Stimulated activated CD4-positive, alpha-beta T cell treated with anti-CD3 and anti-CD28 coated beads, Interleukin-4, amount 100 ng/mL, for 48 hours (primary cell): ENCODE data around the gene TPK1.

Experiments used
- DNase-seq, 2 donors: peaks; one replicate each; pipeline ENCODE4 v3.0.0-alpha.2; 2020; ENCODE audit warnings: low read depth in 2 of 2

The TPK1 gene

DNA sequence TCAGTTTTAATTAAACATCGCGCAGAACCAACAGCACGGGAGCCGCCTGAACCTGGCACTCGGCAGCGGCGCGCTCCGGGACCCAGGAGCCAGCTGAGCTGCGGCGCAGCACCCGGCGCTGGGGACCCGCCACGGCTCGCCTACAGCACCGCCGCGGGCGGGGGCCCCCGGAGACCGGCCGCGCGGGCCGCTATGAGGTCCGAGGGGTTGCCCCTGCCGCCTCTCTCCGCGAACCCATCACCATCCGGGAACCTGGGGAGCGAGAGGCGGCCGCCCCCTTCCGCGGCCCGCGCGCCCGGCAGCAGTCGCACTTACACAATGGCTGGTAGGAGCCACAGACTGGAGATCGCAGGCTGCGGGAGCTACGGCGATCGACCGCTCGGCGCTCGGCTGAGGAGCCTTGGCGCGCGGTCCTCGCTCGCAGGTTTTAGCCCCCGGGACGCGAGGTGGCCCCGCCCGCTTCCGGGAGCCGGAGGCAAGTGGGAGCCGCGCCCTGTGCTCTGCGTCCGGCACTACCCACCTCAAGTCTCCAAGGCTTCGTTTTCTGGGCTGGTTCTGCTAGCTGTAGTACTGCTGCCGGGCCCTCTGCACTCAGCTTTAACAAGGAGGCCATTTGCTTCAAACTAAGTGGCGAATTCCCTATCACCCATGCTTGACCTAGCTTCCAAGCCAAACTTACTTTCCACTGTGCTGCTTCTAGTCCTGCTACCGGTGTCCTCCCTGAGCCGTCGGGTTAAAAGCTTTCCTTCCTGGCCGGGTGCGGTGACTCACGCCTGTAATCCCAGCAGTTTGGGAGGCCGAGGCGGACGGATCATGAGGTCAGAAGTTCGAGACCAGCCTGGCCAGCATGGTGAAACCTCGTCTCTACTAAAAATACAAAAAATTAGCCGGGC is at the start of gene TPK1:
TPK1 (minus strand) TSS at position 402 of the 893 bp plus-strand sequence. CDS start 451 bp downstream, outside the sequence.
- peak; percentile 85 for DNase-seq

DNA sequence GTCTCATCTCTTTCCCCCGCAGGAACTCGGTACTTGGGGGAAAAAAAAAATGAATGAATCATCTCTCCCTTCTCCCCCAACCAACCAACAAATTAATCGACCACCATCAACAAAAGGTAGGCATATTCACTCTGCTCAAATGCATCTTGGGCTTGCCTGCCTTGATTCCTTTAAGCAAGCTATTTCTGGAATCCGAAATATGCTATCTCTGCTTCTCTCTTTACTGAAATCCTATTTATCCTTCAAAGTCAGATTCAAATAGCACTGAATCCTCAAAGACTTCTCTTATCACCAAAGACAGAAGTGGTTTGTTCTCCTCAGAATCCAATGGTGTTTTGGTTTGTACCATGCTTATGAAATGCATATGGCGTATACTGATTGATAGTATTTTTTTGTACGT is 49.6 kb upstream of the TPK1 start:
- DNase-seq, result no peak

DNA sequence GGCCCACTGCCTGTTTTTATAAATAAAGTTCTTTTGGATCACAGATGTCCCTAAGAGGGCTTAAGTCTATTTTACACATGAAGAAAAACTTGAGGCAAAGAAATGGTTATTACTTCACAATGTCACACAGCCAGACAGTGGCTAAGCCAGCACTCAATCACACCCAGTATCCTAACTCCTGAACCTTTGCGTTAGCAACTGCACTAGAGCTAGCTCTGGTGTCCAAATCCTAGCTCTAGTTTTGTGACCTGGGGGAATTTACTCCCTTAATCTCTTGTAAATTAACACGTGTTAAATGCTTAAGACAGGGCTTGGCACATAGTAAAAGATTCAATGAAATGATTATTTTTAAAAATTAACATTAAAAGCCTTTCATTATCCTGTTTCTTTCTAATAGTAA is 49.0 kb upstream of the TPK1 start:
- DNase-seq, result no peak

DNA sequence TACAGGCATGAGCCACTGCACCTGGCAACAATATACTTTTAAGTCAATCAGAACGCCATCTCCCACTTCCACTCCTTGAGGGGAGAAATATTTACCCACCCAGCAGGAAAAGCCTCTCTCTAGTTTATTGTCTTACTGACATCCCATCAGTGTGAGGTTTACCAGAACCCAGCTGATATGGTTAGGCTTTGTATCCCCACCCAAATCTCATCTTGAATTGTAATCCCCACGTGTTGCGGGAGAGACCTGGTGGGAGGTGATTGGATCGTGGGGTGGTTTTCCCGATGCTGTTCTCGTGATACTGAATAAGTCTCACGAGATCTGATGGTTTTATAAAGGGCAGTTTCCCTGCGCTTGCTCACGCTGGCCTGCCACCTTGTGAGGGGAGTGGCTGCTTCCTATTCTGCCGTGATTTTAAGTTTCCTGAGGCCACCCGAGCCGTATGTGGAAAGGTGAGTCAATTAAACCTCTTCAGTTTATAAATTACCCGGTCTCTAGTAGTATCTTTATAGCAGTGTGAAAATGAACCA is 37.5 kb upstream of the TPK1 start:
- DNase-seq, result no peak

DNA sequence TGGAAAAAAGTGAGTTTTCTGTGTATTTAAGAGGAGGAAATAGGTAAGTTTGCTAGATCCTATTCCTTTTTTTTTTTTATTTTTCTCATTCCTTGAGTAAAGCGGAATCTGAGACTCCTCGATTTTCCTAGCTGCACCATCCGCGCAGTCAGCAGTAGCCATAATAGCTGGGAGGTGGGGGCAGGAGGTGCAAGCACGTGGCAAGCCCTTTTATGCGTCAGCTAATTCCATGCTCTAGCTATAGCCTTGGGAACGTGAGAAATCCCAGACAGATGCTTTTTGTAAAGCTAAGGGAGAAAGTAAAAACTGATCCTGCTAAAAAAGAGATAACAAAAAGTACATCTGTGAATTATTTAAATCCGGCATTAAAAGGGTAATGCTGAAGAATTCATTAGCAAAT is 33.2 kb upstream of the TPK1 start:
- DNase-seq, result no peak

DNA sequence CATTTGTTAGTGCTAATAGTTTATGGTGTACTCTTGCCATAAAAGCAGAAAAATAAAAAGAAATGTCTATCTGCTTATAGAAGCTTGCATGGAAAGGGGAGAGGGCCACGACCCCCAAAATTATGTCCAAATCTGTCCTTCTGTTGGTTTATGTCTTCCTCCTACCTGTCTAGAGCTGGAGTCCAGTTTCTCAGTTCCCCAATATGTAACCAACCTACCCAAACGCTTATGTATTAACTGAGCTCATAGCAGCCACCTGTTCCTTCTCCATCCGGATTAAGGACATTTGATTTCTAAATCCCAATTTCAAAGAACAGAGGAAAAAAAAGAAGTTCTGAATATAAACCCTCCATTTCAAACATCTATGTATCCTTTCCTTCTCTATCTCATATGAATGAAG is 30.3 kb upstream of the TPK1 start:
- DNase-seq, result no peak

DNA sequence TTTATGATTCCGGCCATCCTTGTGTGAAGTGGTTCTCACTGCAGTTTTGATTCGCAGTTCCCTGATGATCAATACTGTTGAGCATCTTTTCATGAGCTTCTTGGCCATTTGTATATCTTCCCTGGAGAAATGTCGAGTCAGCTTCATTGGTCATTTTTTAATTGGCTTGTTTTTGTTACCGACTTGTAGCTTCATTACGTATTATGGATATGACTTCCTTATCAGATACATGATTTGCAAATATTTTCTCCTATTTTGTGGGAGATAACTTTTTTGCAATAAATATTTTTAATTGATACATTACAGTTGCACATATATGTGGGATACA is 27.4 kb upstream of the TPK1 start:
- DNase-seq, result no peak

DNA sequence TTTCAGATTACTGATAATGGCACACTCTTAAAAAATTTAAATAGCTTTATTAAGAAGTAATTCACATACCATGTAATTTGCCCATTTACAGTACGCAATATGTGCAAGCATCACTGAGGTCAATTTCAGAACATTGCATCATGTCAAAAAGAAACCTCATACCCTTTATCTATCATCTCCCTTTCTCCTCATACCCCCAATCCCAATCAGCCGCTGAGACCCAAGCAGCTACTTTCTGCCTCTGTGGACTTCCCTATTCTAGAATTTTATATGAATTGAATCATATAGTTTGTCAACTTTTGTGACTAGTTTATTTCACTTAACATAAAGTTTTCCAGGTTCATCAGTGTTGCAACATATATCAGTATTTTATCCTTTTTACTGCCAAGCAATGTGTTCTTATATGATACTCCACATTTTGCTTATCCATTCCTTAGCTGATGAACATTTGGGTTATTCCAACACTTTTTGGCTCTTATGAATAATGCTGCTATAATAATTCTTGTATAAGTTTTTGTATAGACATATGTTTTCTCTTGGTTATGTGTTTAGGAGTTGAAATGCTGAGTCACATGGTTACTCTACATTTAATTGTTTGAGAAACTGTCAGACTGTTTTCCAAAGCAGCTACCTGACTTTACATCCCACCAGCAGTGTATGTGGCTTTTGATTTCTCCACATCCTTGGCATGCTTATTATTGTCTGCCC is 26.9 kb upstream of the TPK1 start:
- no peak for DNase-seq

DNA sequence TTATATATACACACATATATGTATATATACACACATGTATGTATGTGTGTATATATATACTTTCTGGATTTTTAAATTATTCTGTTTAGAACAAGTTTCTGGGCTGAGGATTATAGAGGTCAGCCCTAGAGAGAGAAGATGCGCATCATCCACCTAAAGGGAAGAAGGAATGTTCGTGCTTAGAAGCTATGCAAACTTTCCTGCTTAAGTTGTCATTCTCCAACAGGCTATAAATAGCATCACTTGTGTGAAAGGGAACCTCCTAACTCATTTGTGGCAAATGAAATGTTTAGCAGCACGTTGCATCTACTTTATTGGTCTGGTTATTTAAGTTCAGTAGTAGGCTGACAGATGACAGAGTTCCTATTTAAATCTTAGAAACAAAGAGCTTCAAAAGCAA is 23.9 kb upstream of the TPK1 start:
- DNase-seq, result no peak

DNA sequence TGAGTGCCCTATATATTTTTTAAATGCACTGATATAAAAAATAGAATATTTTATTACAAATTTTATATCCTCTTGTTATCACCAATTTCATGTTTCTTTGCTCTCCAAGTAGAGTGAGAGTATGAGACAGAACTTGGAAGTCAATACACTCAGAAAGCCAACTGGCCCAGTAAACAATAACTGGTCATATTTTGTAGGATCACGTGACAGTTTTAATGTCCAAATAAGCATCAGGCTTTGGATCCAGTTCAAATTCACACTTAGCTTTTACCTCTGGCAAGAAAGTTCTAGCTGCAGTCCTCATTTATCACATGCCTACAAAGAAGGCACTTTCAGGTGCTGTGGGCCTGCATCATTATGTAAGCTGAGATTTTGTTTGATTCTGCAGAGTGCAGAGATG is 21.6 kb upstream of the TPK1 start:
- no peak for DNase-seq

DNA sequence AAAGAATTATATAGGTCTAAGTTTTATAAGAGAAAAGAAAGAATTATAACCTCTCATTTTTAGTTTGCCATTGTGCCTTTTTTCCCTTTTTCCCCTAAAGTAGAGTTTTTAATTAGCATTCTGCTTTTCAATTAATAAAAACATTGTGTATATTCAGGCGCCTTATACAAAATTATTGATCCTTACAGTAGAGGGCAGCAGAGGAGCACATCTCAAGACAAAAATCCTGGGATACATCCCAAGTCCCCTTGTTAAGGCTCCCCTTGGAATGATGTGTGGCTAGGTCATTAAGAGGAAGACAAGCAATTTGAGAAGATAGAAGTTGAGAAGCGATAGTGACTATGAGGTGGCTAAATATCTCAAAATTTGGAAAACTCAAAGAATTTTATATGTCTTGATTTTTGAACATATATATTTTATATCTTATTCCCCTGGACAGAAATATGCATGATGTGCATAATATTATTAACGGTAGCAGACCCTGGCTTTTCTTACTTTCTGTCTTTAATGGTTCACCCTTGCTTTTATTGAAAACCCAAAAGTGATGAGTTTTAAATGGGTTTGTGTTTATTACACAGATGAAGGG is 19.1 kb upstream of the TPK1 start:
- DNase-seq, result no peak

DNA sequence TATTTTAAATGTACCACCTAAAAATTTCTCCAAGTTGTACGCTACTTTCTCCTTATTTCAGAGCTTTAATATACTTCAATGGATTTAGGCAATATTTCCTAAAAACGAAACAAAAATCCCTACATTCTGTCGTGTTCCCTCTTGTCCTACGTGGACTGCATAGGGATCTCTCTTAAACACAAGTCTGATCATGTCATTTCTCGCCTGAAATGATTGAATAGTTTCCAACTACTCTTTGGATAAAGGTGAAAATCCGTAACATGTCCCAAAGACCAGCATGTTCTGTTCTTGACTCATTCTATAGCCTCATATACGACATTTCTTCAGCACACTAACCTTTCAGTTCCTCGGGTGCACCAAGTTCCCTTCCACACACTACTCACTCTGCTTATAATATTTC is 17.7 kb upstream of the TPK1 start:
- no peak for DNase-seq

DNA sequence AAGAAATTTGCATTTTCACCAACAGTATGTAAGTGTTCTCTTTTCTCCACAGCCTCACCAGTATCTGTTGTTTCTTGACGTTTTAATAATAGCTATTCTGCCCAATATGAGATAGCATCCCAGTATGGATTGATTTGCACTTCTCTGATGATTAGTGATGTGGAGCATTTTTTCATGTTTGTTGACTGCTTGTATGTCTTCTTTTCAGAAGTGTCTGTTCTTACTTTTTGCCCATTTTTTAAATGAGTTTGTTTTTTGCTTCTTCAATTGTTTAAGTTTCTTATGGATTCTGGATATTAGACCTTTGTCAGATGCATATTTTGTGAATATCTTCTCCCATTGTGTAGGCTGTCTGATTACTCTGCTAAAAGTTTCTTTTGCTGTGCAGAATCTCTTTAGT is 12.2 kb upstream of the TPK1 start:
- DNase-seq, result no peak

DNA sequence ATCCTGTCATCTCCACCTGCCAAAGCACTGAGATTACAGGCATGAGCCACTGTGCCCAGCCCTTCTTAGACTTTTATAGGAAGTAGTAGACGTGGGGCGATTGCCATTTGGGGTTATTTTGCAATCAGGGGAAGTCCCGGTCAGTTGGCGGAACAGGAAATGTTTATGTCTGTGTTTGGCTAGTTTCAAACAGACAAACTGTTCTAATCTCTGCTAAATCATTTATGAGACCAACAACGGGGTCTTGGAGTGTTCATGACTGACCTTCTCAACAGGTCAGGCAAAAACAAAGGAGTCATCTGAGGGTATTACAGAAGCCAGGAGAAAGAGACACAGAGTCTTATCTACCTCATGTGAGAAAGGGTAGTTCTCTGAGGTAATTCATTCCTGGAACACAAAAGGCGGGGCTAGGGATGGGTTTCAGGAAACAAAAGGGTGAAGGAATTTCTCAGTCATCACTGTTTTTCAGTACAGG is 6.6 kb upstream of the TPK1 start:
- DNase-seq, result peak in 1 of 2 donors; percentile 23

DNA sequence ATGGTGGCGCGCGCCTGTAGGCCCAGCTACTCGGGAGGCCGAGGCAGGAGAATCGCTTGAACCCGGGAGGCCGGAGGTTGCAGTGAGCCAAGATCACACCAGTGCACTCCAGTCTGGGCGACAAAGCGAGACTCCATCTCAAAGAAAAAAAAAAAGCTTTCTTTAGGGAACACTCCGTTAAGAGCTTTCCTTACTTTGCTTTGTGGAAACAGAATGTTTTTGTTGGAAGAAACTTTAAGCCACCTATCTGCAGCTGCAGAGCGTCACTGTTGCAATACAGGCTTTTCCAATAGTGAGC is 641 bp upstream of the TPK1 start:
- no peak for DNase-seq

DNA sequence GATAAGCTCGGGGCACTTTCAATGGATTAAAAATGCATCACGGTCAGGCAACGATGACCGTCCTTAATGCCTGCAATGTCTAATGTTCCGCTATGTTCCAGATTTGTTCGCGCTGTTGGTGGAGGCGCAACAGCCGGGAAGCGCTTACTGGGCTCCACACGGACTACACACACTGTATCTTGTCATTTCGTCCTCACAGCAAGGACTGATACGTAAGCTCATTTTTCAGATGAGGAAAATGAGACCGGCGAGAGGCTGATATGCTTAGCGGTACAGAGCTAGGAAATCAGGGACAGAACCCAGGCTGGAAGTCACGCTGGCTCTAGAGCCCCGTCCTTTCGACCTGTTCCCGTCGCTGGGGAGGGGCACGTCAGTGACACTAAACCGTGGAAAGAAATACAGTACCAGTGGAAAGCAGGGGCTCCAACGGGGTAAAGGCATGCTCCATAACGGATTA is 670 bp downstream of the TPK1 start:
- DNase-seq, result no peak

DNA sequence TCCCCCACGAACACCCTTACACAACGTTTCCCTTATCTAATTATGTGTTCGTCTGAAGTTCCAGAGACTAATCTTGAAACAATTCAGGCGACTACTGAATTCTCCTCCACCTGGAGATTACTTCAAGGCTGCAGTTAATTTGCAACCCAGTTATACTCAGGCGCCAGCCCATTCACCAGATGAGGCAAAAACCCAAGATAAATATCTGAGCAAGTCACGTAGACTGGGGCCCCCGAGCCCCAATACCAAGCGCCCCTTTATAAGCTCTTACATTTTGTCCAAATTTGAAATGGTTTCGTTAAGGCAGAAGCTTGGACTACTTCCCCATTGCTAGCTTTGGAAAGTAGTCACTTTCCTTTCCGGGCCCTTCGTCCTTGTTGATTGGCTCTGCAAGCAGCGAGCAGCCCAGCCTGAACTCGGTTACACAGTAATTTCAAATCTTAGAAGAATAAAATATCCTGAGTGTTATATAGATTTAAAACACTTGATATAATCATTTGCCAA is 1.2 kb downstream of the TPK1 start:
- DNase-seq, result no peak

DNA sequence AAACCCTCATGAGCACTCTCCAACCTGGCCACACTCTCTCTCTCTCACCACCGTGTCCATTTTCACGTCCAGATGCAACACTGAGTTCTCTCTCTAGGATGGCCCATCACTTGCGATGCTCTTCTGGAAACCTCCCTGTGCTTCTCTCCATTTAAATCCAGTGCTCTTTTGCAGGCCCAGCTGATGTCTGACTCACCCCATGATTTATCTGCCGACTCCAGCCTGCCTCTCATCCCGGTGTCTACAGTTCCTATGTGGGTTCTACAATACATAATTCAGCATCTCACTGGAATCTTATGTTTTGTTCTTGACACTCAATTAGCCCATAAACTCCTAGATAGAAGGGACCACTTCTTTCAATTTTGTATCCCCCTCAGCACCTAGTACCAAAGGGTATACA is 5.0 kb downstream of the TPK1 start:
- DNase-seq, result no peak

DNA sequence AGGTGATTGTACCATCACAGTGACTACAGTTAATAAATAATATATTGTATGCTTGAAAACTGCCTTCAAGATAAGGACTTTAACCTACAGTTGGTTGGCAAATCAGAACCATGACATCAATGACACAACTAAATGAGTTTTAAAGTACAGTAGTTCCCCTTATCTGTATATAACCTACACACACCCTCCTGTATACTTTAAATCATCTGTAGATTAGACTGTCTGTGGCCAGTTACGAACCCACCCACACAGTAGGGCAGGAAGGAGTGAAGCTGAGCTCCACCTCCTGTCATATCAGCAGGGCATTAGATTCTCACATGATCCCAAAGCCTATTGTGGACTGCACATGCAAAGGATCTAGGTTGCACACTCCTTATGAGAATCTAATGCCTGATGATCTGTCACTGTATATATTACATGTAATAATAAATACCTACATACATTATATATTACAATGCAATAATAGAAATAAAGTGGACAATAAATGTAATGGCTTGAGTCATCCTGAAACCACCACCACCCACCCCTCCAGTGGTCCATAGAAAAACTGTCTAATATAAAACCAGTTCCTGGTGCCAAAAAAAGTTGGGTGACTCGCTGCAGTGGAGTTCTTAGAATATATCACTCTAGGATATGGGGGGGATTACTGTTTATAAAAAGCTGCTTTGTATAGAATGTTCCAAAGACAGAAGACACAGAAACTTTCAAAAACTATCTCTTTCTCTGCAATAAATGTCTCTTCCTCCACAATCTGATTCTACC is 5.6 kb downstream of the TPK1 start:
- DNase-seq, result no peak

DNA sequence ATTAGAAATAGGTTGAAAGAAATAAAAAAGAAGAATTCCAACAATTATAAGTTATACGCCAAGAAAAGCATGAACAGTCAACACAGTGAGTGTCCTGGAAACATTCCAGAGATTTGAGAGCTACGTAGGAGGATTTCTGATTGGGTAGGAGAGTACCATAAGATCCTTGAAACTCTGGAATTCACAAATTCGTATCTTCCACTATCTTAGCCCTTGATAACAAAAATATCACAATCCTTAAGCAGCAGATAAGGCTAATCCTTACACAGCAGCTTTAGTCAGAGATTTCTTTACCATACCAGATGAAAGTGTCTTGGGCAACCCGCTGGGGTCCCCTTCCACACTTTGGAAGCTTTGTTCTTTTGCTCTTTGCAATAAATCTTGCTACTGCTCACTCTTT is 8.2 kb downstream of the TPK1 start:
- no peak for DNase-seq

DNA sequence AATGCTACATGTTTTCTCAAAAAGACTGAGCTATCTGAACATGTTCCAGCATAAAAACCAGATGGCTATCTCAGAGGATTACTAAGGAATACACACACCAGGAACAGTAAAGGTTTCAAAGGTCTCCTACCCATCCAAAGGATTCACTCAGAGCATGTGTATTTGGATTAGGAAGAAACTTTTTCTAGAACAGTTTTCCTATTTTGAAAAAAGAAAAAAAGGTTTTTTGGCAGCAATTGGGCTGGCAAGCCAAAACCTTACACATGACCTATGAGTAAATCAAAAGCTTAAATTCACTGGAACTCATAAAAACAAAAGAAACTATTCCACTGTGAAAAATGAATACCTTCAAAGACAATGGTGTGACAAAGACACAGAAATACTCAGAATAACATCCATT is 9.6 kb downstream of the TPK1 start:
- DNase-seq, result no peak

DNA sequence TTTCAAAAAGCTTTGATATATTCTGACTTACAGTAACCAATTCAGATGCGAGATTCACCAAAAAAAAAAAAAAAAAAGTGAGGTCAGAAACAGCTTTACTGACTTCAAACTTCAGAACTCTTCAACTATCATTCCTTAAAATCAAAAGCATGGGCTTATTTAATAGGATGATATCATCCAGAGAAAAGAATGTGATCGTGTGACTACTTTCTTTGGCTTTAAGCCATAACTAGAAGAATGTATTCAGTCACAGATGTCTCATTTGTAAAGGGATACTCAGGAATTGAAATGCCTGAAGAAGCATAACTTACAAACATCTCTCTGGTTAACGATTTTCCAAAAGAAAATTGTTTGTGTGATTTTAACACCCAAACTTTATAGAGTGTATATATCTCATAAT is 11.5 kb downstream of the TPK1 start:
- no peak for DNase-seq
